ENCODE results near the gene ITIH2. TPM values are rescaled to one million over a fixed set of nuclear protein-coding genes. Genes with fewer than 3 reads are reported as not detected.
A peak's percentile ranks its signal among the peaks of the same experiment; 100 is the strongest.

The ITIH2 gene
- total RNA-seq, 1 donor from 2014 or later, result 4.6 TPM

DNA sequence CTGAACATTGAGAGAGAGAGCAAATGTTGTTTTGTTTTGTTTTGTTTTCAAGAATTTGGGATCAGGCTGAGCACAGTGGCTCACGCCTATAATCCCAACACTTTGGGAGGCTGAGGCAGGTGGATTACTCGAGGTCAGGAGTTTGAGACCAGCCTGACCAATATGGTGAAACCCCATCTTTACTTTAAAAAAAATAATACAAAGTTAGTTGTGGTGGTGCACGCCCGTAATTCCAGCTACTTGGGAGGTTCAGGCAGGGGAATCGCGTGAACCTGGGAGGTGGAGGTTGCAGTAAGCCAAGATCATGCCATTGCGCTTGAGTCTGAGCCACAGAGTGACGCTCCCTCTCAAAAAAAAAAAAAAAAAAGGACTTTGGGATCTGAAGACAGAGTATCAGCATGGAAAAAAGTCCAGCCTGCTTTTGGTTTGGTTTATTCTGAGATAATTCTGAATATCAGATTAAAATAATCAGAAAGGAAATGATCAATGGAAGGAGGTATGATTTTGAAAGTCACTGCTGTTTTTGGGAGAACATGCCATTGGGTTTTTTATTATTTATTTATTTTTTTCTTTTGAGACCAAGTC is 1.9 kb upstream of the ITIH2 start:
- H3K27me3 Mint-ChIP-seq, result no peaks in the 10 kb centered on the region
- H3K27ac Mint-ChIP-seq, result peak overlapping the region; percentile 84
- no peak for DNase-seq (ENCODE audit: low spot score, unreplicated experiment)
- no peak overlapping the region for H3K4me3 Mint-ChIP-seq (ENCODE audit: low read depth)
- H3K4me1 Mint-ChIP-seq (ENCODE audit: low read depth), result peaks cover 37% of the 10 kb centered on the region
- no peaks in the 10 kb centered on the region for H3K9me3 Mint-ChIP-seq (ENCODE audit: low read depth)
- no peaks in the 10 kb centered on the region for H3K36me3 Mint-ChIP-seq (ENCODE audit: insufficient read depth)
- TF ChIP-seq, protein P1, sequence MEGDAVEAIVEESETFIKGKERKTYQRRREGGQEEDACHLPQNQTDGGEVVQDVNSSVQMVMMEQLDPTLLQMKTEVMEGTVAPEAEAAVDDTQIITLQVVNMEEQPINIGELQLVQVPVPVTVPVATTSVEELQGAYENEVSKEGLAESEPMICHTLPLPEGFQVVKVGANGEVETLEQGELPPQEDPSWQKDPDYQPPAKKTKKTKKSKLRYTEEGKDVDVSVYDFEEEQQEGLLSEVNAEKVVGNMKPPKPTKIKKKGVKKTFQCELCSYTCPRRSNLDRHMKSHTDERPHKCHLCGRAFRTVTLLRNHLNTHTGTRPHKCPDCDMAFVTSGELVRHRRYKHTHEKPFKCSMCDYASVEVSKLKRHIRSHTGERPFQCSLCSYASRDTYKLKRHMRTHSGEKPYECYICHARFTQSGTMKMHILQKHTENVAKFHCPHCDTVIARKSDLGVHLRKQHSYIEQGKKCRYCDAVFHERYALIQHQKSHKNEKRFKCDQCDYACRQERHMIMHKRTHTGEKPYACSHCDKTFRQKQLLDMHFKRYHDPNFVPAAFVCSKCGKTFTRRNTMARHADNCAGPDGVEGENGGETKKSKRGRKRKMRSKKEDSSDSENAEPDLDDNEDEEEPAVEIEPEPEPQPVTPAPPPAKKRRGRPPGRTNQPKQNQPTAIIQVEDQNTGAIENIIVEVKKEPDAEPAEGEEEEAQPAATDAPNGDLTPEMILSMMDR (IDR thresholded peaks at IDR 0.05; ENCODE audit: unreplicated experiment), result no peak

DNA sequence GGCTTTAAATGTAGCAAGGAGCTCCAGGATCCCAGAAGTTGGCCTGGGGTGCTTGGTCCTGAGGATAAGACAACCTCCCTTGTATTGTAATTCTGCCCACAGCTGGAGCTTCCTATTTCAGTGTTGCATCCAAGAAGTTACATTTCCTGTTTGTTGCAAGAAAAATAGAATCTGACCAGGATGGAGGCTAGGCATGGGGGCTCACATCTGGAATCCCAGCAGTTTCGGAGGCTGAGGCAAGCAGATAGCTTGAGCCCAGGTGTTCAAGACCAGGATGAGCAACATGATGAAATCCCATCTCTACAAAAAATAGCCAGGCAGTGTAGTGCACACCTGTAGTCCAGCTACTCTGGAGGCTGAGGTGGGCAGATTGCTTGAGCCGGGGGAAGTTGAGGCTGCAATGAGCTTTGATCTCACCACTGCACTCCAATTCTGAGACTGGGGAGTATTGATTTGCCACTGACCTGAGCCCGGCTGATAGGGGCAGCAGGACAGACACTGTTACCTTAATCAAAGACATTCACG is 766 bp upstream of the ITIH2 start:
- no peaks in the 10 kb centered on the region for H3K36me3 Mint-ChIP-seq (ENCODE audit: insufficient read depth)
- no peak for DNase-seq (ENCODE audit: low spot score, unreplicated experiment)
- H3K4me1 Mint-ChIP-seq (ENCODE audit: low read depth), result peaks cover 45% of the 10 kb centered on the region
- no peaks in the 10 kb centered on the region for H3K9me3 Mint-ChIP-seq (ENCODE audit: low read depth)
- H3K27ac Mint-ChIP-seq, result peak overlapping the region; percentile 6
- H3K27me3 Mint-ChIP-seq, result no peaks in the 10 kb centered on the region
- no peak overlapping the region for H3K4me3 Mint-ChIP-seq (ENCODE audit: low read depth)
- TF ChIP-seq, protein P1 (IDR thresholded peaks at IDR 0.05; ENCODE audit: unreplicated experiment), result no peak

DNA sequence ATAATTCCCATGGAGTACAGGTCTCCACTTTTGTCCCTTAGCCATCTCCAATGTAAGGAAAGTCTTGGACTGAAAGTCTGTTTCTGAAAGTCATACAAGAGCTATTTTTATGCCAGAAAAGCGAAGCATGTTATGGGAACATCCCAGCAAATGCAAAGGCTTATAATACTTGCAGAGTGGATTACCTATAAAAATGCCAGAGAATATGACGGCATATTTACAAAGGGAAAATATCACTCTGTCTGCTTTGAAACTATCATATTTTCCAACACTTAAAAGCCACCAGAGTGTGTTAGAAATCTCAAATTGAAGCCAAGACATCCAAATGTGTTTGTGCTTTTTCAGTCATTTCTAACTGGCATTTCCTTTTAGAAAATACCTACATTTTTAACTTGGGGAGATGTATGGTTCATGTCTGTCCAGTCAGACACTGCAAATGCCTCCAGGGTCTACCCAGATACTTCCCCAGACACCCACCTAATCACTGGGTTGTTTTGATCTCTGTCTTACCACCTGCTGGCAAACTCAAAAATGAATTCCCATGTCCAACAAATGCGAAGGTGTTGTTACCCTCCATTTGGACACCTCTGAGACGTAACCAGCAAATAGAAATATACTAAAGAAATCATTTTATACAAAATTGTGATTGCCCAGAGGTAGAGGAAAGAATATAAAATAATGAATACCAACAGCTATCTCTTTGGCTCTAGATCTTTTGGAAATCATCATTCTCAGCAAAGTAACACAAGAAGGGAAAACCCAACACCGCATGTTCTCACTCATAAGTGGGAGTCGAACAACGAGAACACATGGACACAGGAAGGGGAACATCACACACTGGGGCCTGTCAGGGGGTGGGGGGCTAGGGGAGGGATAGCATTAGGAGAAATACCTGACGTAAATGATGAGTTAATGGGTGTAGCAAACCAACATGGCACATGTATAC is 1.2 kb downstream of the ITIH2 start:
- Mint-ChIP-seq H3K27ac (no peak overlapping the region), H3K9me3 (ENCODE audit: low read depth) (no peaks in the 10 kb centered on the region), H3K4me3 (ENCODE audit: low read depth) (no peak overlapping the region), H3K27me3 (no peaks in the 10 kb centered on the region), H3K36me3 (ENCODE audit: insufficient read depth) (no peaks in the 10 kb centered on the region), H3K4me1 (ENCODE audit: low read depth) (peaks cover 51% of the 10 kb centered on the region)
- TF ChIP-seq, protein P1 (IDR thresholded peaks at IDR 0.05; ENCODE audit: unreplicated experiment), result no peak
- no peak for DNase-seq (ENCODE audit: low spot score, unreplicated experiment)

DNA sequence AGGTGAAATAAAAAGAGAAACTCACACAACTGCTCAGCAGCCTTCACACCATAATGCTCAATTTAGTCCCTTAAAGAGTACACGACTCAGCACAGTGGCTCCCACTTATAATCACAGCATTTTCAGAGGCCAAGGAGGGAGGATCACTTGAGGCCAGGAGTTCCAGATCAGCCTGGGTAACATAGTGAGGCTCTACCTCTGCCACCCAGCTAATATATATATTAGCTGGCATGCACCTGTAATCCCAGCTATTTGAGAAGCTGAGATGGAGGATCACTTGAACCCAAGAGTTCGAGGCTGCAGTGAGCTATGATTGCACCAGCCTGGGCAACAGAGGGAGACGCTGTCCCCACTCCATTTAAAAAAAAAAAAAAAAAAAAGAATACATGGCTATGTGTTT is 2.2 kb downstream of the ITIH2 start:
- peaks cover 49% of the 10 kb centered on the region for H3K4me1 Mint-ChIP-seq (ENCODE audit: low read depth)
- no peak overlapping the region for H3K27ac Mint-ChIP-seq
- no peak overlapping the region for H3K4me3 Mint-ChIP-seq (ENCODE audit: low read depth)
- no peaks in the 10 kb centered on the region for H3K27me3 Mint-ChIP-seq
- no peak for DNase-seq (ENCODE audit: low spot score, unreplicated experiment)
- TF ChIP-seq, protein P1 (IDR thresholded peaks at IDR 0.05; ENCODE audit: unreplicated experiment), result no peak
- no peaks in the 10 kb centered on the region for H3K36me3 Mint-ChIP-seq (ENCODE audit: insufficient read depth)
- no peaks in the 10 kb centered on the region for H3K9me3 Mint-ChIP-seq (ENCODE audit: low read depth)

DNA sequence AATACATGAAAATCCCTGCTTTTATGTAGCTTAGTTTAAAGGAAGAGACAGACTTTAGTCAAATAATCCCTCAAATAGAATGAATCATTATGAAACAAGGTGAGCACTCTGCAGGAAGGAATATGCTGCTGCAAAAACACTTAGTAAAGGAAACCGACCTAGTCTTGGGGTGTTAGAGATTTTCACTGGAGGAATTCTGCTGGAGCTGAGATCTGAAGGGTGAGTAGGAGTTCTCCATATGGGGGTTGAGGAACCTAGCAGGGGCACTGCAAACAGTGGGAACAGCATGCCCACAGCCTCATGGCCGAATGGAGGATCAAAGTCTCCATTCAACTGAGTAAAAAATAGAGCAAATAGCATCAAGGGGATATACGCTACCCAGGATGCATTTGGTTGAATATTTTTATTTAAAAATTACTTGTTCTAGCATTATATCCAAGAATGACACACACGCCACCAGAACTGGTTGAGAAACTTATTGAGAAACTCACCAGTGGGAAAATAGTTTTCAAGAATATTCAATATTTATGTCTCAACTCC is 3.5 kb downstream of the ITIH2 start:
- no peaks in the 10 kb centered on the region for H3K36me3 Mint-ChIP-seq (ENCODE audit: insufficient read depth)
- TF ChIP-seq, protein P1 (IDR thresholded peaks at IDR 0.05; ENCODE audit: unreplicated experiment), result no peak
- no peak overlapping the region for H3K4me3 Mint-ChIP-seq (ENCODE audit: low read depth)
- H3K4me1 Mint-ChIP-seq (ENCODE audit: low read depth), result peaks cover 42% of the 10 kb centered on the region
- no peaks in the 10 kb centered on the region for H3K27me3 Mint-ChIP-seq
- no peak for DNase-seq (ENCODE audit: low spot score, unreplicated experiment)
- peaks cover 4% of the 10 kb centered on the region for H3K9me3 Mint-ChIP-seq (ENCODE audit: low read depth)
- H3K27ac Mint-ChIP-seq, result no peak overlapping the region
